ENCODE measurements around the gene HAAO. TPM values are rescaled to one million over a fixed set of nuclear protein-coding genes. Genes with fewer than 3 reads are reported as not detected.

HAAO gene
- total and polyA plus RNA-seq, 12 donors = 2.7 to 30.1 (median 12.6) TPM

DNA sequence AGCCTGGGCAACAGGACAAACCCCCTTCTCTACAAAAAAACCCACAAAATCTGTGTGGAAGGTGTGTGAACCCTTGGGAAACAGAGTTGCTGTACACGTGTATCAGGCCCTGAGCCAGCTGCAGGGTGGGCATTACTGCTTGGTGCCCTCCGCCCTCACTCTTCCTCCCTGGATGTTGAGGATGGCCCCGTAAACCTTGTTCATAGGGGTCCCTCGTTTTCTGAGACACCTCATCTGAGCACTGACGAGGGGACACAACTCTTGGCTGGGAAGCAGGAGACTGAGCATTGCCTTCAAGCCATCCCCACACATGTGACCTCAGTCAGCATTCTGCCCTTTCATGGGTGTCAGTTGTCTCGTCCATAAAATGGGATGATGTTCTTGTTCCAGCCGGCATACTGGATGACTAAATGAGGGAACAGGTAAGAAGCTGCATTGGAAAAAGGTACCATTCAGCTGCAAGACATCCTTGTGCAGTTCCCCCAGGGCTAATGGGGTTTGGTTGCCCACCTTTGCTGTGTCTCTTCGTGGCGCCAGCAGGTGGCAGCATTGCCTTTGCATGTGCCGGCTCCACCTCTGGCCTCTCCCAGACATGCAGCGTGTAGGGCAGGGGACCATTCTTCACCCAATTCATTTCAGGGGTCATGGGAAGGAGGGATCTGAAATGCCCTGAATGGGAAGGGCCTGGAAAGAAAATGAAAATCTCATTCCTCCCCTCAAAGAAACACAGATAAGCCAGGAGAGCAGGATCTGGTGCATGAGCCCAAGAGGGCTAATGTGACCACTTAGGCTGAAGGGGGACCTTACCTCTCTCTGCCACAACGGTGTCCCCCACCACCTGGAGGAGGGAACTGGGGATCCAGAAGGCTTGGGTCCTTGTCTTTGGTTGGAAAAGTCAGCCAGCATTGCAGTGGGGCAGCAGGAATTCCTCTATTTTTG is 36.4 kb upstream of the HAAO start:
- intact Hi-C loops (cut with DNase I) = loop anchor here in 1 of 2 donors (10.0 kb wide), 1 partner anchor 726 kb away; no protein-coding TSS in a partner anchor
- TF ChIP-seq CTCF (IDR thresholded peaks at IDR 0.05) (peak; percentile 71 to 93 (median 82)), POLR2A (IDR thresholded peaks at IDR 0.05) (no peak)
- Histone ChIP-seq H3K27me3 (no peaks in the 10 kb centered on the region), H3K4me3 (no peak overlapping the region), H3K36me3 (replicated peaks in 1 of 2) (no peaks in the 10 kb centered on the region), H3K4me1 (replicated peaks in 1 of 2) (peaks cover 0 to 17% of the 10 kb centered on the region in 2 donors), H3K27ac (peak overlapping the region in 1 of 5 donors; percentile 51), H3K9me3 (replicated peaks in 1 of 3) (no peaks in the 10 kb centered on the region)
- WGBS, 4 donors = 20 to 34% (median 26%) methylated on average over 9 to 12 of the region's 12 CpGs
- DNase-seq = peak; percentile 58 to 88 (median 74)

DNA sequence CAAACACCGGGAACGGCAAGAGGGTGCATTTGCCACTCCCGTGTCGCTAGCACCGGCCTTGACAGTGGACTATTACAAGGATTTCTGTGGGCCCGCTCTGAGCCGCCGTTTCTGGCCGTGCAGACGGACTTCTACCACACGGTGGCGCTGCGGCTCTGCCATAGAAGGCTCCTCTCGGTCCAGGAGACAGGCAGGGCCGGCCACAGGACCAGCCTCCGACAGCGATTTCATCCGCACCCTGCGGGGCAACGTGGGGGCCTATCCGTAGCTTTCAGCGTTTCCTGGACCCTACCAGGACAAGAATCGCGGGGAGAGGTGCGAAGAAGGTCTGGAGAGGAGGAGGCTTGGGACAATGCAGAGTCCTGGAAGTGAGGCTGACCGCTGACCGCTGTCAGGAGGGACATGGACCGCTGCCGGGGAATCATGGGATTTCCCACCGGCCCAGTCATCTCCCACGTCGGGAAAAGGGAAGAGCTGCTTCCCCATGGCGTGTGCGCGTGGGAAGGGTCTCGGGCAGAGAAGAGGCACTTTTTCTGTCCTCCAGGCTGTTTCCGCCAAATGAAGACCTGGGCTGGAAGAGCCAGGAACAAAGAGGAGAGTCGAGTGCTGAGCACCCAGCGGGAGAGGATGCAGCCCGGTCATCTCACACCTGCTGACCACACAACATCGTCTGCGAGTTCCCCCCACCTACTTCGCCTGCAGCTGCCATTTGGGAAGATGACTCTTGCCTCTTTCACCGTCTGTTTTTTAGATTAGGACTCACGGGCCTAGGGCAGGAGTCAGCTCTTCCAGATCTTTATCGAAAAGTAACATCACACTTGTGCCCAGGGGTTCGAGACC is 35.5 kb upstream of the HAAO start:
- no peaks in the 10 kb centered on the region for H3K9me3 ChIP-seq (replicated peaks in 1 of 3)
- peaks cover 0 to 17% of the 10 kb centered on the region in 2 donors for H3K4me1 ChIP-seq (replicated peaks in 1 of 2)
- peak; percentile 85 to 96 (median 91) for DNase-seq
- no peaks in the 10 kb centered on the region for H3K27me3 ChIP-seq
- peak overlapping the region in 1 of 4 donors; percentile 44 for H3K4me3 ChIP-seq
- H3K27ac ChIP-seq = peak overlapping the region in 2 of 5 donors; percentile 31 to 47
- TF ChIP-seq POLR2A (IDR thresholded peaks at IDR 0.05) (no peak), CTCF (IDR thresholded peaks at IDR 0.05) (peak; percentile 84 to 98 (median 93))
- intact Hi-C loops (cut with DNase I) = loop anchor here in 1 of 2 donors (2.0 to 10.0 kb wide), 2 partner anchors 727 to 781 kb away; no protein-coding TSS in a partner anchor
- no peaks in the 10 kb centered on the region for H3K36me3 ChIP-seq (replicated peaks in 1 of 2)
- 28 to 42% (median 31%) methylated on average over 25 to 47 of the region's 47 CpGs for WGBS, 4 donors

- Histone ChIP-seq H3K27me3 (no peaks in the 10 kb centered on the region), H3K4me1 (replicated peaks in 1 of 2) (peaks cover 0 to 17% of the 10 kb centered on the region in 2 donors), H3K4me3 (no peak overlapping the region), H3K9me3 (replicated peaks in 1 of 3) (no peaks in the 10 kb centered on the region), H3K27ac (no peak overlapping the region), H3K36me3 (replicated peaks in 1 of 2) (no peaks in the 10 kb centered on the region)
- intact Hi-C loops (cut with DNase I) = loop anchor here in 1 of 2 donors (2.0 to 10.0 kb wide), 2 partner anchors 729 to 783 kb away; no protein-coding TSS in a partner anchor
- 74 to 90% (median 84%) methylated on average over 5 of the region's 5 CpGs for WGBS, 4 donors
- no peak for DNase-seq
- TF ChIP-seq CTCF (IDR thresholded peaks at IDR 0.05) (no peak), POLR2A (IDR thresholded peaks at IDR 0.05) (no peak)
These were observed 33.8 kb upstream of the HAAO start for GRCh38 chr2:42826231-42826630.

GRCh38 chr2:42824454-42824807 is 32.0 kb upstream of the HAAO start:
- intact Hi-C loops (cut with DNase I) = loop anchor here in 1 of 2 donors (10.0 kb wide), 1 partner anchor 730 kb away; no protein-coding TSS in a partner anchor
- peaks cover 0 to 17% of the 10 kb centered on the region in 2 donors for H3K4me1 ChIP-seq (replicated peaks in 1 of 2)
- 80 to 92% (median 90%) methylated on average over 2 of the region's 2 CpGs for WGBS, 4 donors
- H3K36me3 ChIP-seq (replicated peaks in 1 of 2) = no peaks in the 10 kb centered on the region
- no peaks in the 10 kb centered on the region for H3K27me3 ChIP-seq
- TF ChIP-seq POLR2A (IDR thresholded peaks at IDR 0.05) (no peak), CTCF (IDR thresholded peaks at IDR 0.05) (no peak)
- no peaks in the 10 kb centered on the region for H3K9me3 ChIP-seq (replicated peaks in 1 of 3)
- no peak overlapping the region for H3K27ac ChIP-seq
- H3K4me3 ChIP-seq = no peak overlapping the region
- peak in 1 of 7 donors; percentile 6 for DNase-seq
